Cardiac muscle cell (in vitro differentiated cells and primary cell): ENCODE data around the gene RELN. TPM values are rescaled to one million over a fixed set of nuclear protein-coding genes. Genes with fewer than 3 reads are reported as not detected.

Source experiments
- DNase-seq, 2 donors: peaks; one replicate each; pipeline versions ENCODE4 v3.0.0 to v3.0.0-alpha.2; 2010 to 2017; ENCODE audit warnings: low read depth in 1 of 2, low spot score in 1 of 2
- H3K27ac ChIP-seq: fragments of 200-600 bp; sonication (generic); 2 replicates; pipeline ENCODE4 v1.5.1; 2016
- H3K27me3 ChIP-seq: fragments of 200-600 bp; sonication (generic); 2 replicates; pipeline ENCODE4 v1.6.0; 2016; ENCODE audit warnings: control low read depth
- H3K36me3 ChIP-seq: fragments of 200-600 bp; sonication (generic); 2 replicates; pipeline ENCODE4 v1.5.1; 2016; ENCODE audit warnings: control low read depth
- H3K4me1 ChIP-seq: fragments of 200-600 bp; sonication (generic); 2 replicates; pipeline ENCODE4 v1.8.1; 2017; ENCODE audit warnings: low read depth, mild to moderate bottlenecking, mixed run types
- H3K4me3 ChIP-seq: fragments of 200-600 bp; sonication (generic); 2 replicates; pipeline ENCODE4 v1.5.1; 2016; ENCODE audit warnings: mild to moderate bottlenecking
- H3K9me3 ChIP-seq: fragments of 200-600 bp; sonication (generic); 2 replicates; pipeline ENCODE4 v1.5.1; 2017; ENCODE audit warnings: low read depth, mild to moderate bottlenecking, control low read depth
- polyA plus RNA-seq: library from polyadenylated mRNA; unstranded; fragments of >200 nt; fragmentation: Nextera tagmentation; extraction: Ambion mirVana; gene quantifications from 2 replicates; pipeline ENCODE4 v1.2.1, GENCODE V29; 2016
- total RNA-seq: library from RNA; depleted of rRNA; stranded (reverse); fragments of >200 nt; gene quantifications from 2 replicates; pipeline ENCODE4 v1.2.3, GENCODE V29; 2016
- TF ChIP-seq, protein P1 (sequence below): IDR thresholded peaks from 2 replicates; pipeline ENCODE4 v1.5.1; 2012; ENCODE audit warnings: low read depth, mild to moderate bottlenecking, low read length

Gene RELN
- total and polyA plus RNA-seq, 2 experiments from 2014 or later: 19.2 to 46.9 TPM

DNA sequence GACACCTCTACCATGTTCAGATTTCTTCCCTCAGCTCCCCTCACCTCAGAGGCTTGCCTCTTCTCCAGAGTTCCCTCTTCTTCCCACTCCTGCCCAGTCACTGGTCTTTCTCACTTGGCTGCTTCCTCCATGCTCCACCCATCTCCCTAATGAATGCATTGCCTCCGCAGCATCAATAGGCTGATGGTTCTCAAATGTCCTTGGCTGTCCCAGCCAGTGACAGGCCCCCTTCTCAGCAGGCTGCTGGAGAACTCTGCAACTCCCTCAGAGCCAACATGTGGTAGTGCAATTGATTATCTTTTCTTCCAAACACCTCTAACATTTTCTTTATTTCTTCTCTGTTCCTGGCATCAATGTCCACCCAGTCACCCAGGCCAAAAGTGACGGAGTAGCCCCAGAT is 218.2 kb downstream of the RELN start:
- H3K27me3 ChIP-seq: no peaks in the 10 kb centered on the region
- H3K9me3 ChIP-seq: no peaks in the 10 kb centered on the region
- H3K27ac ChIP-seq: no peak overlapping the region
- no peak for DNase-seq
- H3K4me3 ChIP-seq: no peak overlapping the region
- H3K36me3 ChIP-seq: no peaks in the 10 kb centered on the region
- H3K4me1 ChIP-seq: no peaks in the 10 kb centered on the region
- TF ChIP-seq, protein P1, sequence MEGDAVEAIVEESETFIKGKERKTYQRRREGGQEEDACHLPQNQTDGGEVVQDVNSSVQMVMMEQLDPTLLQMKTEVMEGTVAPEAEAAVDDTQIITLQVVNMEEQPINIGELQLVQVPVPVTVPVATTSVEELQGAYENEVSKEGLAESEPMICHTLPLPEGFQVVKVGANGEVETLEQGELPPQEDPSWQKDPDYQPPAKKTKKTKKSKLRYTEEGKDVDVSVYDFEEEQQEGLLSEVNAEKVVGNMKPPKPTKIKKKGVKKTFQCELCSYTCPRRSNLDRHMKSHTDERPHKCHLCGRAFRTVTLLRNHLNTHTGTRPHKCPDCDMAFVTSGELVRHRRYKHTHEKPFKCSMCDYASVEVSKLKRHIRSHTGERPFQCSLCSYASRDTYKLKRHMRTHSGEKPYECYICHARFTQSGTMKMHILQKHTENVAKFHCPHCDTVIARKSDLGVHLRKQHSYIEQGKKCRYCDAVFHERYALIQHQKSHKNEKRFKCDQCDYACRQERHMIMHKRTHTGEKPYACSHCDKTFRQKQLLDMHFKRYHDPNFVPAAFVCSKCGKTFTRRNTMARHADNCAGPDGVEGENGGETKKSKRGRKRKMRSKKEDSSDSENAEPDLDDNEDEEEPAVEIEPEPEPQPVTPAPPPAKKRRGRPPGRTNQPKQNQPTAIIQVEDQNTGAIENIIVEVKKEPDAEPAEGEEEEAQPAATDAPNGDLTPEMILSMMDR: no peak

- Histone ChIP-seq H3K27me3 (no peaks in the 10 kb centered on the region), H3K36me3 (no peaks in the 10 kb centered on the region), H3K4me3 (no peak overlapping the region), H3K9me3 (no peaks in the 10 kb centered on the region), H3K4me1 (no peaks in the 10 kb centered on the region), H3K27ac (no peak overlapping the region)
- TF ChIP-seq, protein P1: no peak
- DNase-seq: no peak
Observed at GRCh38 chr7:103766660-103767059, 222.8 kb downstream of the RELN start.

DNA sequence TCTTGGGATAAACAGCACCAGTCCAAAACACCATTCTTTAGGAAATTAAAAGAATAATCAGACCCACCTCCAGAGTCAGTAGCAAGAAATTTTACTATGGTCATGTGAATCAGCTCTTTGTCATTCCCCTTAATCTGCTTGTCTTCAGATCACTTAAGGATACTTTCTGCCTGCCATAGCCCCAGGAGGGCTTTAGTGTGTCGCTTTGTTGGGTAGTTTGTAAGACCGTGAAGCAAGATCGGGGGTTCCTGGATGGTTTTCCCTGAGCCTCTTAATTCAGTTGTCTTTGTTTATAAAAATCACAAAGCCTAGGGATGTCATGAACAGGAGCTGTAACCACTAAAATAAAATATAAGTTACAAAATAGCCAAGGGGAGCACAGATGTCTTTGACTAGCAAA is 223.6 kb downstream of the RELN start:
- DNase-seq: no peak
- no peak overlapping the region for H3K27ac ChIP-seq

DNA sequence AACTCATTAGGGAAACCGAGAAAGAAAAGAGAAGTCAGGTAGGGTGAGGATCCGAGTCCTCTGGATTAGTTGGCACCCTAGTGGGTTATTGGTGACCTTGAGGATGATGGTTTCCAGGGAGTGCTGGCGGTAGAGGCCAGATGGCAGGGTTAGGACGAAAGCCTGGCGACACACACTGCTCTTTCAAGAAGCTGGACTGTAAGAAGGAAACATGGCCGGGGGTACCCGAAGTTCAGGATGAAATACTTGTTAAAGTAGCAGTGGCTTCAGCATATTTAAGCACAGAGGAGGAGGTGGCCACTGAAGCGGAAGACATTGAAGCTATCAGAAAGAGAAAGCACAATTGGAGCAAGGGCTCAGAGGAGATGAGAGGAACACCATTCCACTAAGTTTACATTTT is 224.6 kb downstream of the RELN start:
- TF ChIP-seq, protein P1: no peak
- Histone ChIP-seq H3K27me3 (no peaks in the 10 kb centered on the region), H3K27ac (no peak overlapping the region), H3K36me3 (no peaks in the 10 kb centered on the region), H3K4me3 (no peak overlapping the region), H3K9me3 (no peaks in the 10 kb centered on the region), H3K4me1 (no peaks in the 10 kb centered on the region)
- DNase-seq: no peak

More for the DNA sequence above, 223.6 kb downstream of the RELN start:
- no peaks in the 10 kb centered on the region for H3K36me3 ChIP-seq
- H3K4me1 ChIP-seq: no peaks in the 10 kb centered on the region
- TF ChIP-seq, protein P1: no peak
- no peaks in the 10 kb centered on the region for H3K9me3 ChIP-seq
- no peaks in the 10 kb centered on the region for H3K27me3 ChIP-seq
- no peak overlapping the region for H3K4me3 ChIP-seq

DNA sequence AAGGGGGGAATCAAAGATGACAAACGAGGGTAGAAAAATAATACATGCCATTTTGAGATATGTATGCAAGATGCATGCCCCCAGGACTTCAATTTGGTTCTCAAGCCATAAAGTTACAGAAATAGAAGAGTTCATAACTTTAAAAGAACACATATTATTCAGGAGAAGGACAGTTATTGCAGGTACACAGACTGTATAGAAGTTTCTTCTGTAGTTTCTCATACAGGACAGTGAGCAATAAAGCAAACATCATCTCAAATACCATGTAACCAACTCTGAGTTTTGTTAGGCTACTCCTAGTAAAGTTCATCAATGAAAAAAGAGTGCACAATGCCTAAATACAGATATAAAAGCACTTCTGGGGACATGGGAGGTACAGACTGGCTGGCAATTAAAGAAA is 226.6 kb downstream of the RELN start:
- Histone ChIP-seq H3K4me3 (no peak overlapping the region), H3K9me3 (no peaks in the 10 kb centered on the region), H3K27ac (no peak overlapping the region), H3K36me3 (no peaks in the 10 kb centered on the region), H3K27me3 (no peaks in the 10 kb centered on the region), H3K4me1 (no peaks in the 10 kb centered on the region)
- DNase-seq: no peak
- TF ChIP-seq, protein P1: no peak

GRCh38 chr7:103762065-103762760 is 227.2 kb downstream of the RELN start:
- no peak overlapping the region for H3K27ac ChIP-seq
- H3K36me3 ChIP-seq: no peaks in the 10 kb centered on the region
- H3K4me3 ChIP-seq: no peak overlapping the region
- H3K27me3 ChIP-seq: no peaks in the 10 kb centered on the region
- H3K9me3 ChIP-seq: no peaks in the 10 kb centered on the region
- TF ChIP-seq, protein P1: no peak
- DNase-seq: no peak
- H3K4me1 ChIP-seq: no peaks in the 10 kb centered on the region
